ENCODE data around the gene STAM. TPM values are rescaled to one million over a fixed set of nuclear protein-coding genes. Genes with fewer than 3 reads are reported as not detected.

STAM gene
- total RNA-seq, 2 donors from 2014 or later: 16.5 to 16.8 TPM

DNA sequence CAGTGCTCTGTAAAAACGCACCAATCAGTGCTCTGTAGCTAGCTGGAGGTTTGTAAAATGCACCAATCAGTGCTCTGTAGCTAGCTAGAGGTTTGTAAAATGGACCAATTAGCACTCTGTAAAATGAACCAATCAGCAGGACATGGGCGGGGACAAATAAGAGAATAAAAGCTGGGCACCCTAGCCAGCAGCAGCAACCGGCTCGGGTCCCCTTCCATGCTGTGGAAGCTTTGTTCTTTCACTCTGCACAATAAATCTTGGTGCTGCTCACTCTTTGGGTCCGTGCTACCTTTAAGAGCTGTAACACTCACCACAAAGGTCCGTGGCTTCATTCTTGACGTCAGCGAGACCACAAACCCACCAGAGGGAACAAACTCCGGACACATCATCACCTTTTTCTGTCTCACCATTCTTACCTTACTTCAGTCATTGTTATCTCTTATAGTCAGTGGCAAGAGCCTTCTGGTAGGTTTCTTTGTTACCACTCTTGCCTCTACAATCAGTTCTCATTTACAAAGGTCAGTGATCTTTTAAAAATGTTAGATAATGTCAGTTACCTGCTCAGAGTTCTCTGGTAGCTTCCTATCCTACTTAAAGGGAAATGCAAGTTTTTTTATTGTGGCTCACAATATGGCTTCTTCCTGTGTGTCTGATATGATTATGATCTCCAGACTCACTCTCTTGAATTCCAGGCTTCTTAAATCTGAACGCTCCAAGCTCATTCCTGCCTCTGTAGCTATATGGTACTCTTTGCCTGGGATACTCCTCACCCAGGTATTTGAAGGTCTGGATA is 4.5 kb downstream of the STAM start:
- Histone ChIP-seq H3K9ac (ENCODE audit: low read depth in 2 of 2, low read length in 2 of 2) (no peak overlapping the region), H3K9me3 (no peaks in the 10 kb centered on the region), H3K27me3 (no peaks in the 10 kb centered on the region), H3K4me1 (no peaks in the 10 kb centered on the region), H3K27ac (no peak overlapping the region), H3K36me3 (no peaks in the 10 kb centered on the region), H3K4me3 (no peak overlapping the region)
- intact Hi-C loops (cut with DNase I): no loop called here
- no peak for DNase-seq
- TF ChIP-seq, protein P1, sequence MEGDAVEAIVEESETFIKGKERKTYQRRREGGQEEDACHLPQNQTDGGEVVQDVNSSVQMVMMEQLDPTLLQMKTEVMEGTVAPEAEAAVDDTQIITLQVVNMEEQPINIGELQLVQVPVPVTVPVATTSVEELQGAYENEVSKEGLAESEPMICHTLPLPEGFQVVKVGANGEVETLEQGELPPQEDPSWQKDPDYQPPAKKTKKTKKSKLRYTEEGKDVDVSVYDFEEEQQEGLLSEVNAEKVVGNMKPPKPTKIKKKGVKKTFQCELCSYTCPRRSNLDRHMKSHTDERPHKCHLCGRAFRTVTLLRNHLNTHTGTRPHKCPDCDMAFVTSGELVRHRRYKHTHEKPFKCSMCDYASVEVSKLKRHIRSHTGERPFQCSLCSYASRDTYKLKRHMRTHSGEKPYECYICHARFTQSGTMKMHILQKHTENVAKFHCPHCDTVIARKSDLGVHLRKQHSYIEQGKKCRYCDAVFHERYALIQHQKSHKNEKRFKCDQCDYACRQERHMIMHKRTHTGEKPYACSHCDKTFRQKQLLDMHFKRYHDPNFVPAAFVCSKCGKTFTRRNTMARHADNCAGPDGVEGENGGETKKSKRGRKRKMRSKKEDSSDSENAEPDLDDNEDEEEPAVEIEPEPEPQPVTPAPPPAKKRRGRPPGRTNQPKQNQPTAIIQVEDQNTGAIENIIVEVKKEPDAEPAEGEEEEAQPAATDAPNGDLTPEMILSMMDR (IDR thresholded peaks at IDR 0.05): no peak

DNA sequence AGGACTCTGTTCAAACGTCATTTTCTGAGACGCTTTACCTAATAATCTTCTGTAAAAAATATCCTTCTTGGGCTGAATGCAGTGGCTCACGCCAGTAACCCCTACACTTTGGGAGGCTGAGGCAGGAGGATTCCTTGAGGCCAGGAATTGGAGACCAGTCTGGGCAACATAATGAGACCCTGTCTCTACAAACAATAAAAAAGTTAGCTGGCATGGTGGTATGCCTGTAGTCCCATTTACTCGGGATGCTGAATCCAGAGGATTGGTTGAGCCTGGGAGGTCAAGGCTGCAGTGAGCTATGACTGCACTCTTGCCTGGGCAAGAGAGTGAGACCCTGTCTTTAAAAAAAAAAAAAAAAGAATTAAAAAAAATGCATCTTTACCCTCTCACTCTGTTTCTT is 5.1 kb downstream of the STAM start:
- Histone ChIP-seq H3K4me1 (no peaks in the 10 kb centered on the region), H3K9ac (ENCODE audit: low read depth in 2 of 2, low read length in 2 of 2) (no peak overlapping the region), H3K27me3 (no peaks in the 10 kb centered on the region), H3K4me3 (no peak overlapping the region), H3K27ac (no peak overlapping the region), H3K36me3 (no peaks in the 10 kb centered on the region), H3K9me3 (no peaks in the 10 kb centered on the region)
- DNase-seq: no peak
- intact Hi-C loops (cut with DNase I): no loop called here
- TF ChIP-seq, protein P1 (IDR thresholded peaks at IDR 0.05): no peak

DNA sequence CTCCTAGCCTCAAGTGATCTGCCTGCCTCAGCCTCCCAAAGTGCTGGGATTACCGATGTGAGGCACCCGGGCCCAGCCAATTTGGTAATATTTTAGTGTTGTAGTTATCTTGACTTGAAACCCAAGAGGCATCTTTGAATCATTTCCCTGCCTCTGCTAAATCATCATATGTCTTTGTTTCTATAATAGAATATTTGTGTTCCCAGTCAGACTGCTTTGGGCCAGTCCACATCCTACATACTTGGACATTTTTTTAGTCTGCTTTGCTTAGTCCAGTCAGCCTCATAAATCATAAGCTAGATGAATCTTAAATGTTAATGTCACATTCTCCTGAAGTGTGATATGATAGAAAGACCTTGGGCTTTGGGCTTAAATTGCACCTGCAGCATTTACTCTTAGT is 5.9 kb downstream of the STAM start:
- no peaks in the 10 kb centered on the region for H3K27me3 ChIP-seq
- no peak overlapping the region for H3K4me3 ChIP-seq
- H3K4me1 ChIP-seq: no peaks in the 10 kb centered on the region
- TF ChIP-seq, protein P1 (IDR thresholded peaks at IDR 0.05): no peak
- H3K36me3 ChIP-seq: no peaks in the 10 kb centered on the region
- H3K9me3 ChIP-seq: no peaks in the 10 kb centered on the region
- intact Hi-C loops (cut with DNase I): no loop called here
- H3K9ac ChIP-seq (ENCODE audit: low read depth in 2 of 2, low read length in 2 of 2): no peak overlapping the region
- H3K27ac ChIP-seq: no peak overlapping the region
- DNase-seq: no peak

DNA sequence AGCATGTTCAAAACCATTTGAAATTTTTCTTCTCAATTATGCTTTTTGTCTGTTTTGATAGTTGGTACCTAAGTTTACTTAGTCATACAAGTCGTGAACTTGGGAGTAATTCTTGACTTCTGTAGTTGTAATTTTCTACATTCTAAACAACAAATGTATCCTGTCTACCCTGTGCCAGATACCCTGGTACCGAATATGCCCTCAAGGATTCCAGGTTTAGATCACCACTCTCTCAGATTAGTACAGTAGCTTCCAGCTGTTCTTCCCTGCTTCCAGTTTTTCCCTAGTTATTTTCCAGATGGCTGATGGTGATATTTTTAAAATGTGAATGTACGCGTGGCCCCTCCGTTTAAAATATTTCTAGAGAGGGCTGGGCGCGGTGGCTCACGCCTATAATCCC is 6.5 kb downstream of the STAM start:
- DNase-seq: no peak
- no peak overlapping the region for H3K4me3 ChIP-seq
- intact Hi-C loops (cut with DNase I): no loop called here
- H3K4me1 ChIP-seq: no peaks in the 10 kb centered on the region
- H3K9me3 ChIP-seq: no peaks in the 10 kb centered on the region
- TF ChIP-seq, protein P1 (IDR thresholded peaks at IDR 0.05): no peak
- H3K27ac ChIP-seq: no peak overlapping the region
- H3K9ac ChIP-seq (ENCODE audit: low read depth in 2 of 2, low read length in 2 of 2): no peak overlapping the region
- no peaks in the 10 kb centered on the region for H3K36me3 ChIP-seq
- H3K27me3 ChIP-seq: no peaks in the 10 kb centered on the region

DNA sequence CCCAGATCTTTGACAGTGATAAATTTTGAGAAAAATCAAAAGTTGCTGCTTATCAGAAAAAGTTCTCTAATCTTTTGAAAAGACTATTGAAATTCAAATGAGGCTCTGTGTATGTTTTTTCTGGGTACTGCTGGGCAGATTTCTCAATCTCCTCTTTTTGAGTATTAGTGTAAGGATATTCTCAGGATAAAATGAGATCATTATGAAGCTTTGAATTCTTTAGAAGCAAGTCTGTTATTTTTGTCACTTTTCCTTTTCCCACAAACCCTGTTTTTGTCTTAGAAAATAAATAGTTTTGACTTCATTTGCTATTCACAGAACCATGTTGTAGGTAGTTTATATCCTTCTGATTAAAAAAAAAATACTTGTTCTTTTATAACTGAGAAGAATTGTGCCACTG is 7.9 kb downstream of the STAM start:
- no peak overlapping the region for H3K27ac ChIP-seq
- no peak overlapping the region for H3K9ac ChIP-seq (ENCODE audit: low read depth in 2 of 2, low read length in 2 of 2)
- no peak overlapping the region for H3K4me3 ChIP-seq
- TF ChIP-seq, protein P1 (IDR thresholded peaks at IDR 0.05): no peak
- H3K36me3 ChIP-seq: no peaks in the 10 kb centered on the region
- intact Hi-C loops (cut with DNase I): no loop called here
- H3K9me3 ChIP-seq: no peaks in the 10 kb centered on the region
- no peaks in the 10 kb centered on the region for H3K4me1 ChIP-seq
- no peaks in the 10 kb centered on the region for H3K27me3 ChIP-seq
- no peak for DNase-seq
